Measurements from ENCODE around the gene ANKRD11. TPM values are rescaled to one million over a fixed set of nuclear protein-coding genes. Genes with fewer than 3 reads are reported as not detected.

The ANKRD11 gene
- 48.4 and 69.1 TPM in 2 replicates for total RNA-seq

DNA sequence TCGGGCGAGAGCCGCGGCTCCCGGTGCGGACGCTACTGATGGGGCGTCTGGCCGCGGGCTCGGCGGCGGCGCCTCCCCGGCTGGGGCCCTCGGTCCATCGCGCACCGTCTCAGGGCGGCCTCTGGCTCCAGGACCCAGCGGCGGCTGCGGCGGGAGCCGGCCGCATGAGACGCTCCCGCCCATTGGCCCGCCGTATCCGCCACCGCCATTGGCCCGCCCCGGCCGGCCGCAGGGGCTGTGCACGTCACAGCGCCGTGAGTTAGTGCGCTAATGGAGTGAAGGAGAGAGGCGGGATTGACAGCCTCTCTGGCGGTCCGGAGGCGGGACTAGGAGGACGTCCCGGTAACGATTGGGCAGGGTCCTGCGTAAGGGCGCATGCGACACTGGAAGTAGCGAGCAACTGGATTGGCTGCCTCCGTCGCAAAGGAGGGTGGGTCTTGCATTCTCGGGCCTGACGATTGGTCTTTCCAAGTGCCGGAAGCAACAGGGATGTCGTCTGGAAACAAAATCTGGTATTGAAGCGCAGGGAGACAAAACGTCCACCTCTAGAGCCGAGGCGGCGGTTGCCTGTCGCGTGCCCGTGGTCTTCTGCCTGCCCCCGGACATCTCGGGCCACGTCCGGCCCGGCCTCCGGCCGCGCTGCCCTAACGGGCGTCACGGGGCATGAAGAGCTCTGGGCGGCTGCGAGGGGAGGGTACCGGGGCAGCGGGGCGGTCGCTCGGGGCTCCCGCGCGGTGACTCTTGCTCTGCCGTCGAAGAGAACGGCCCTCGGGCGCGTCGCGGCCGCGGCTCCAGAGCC, at the start of gene ANKRD11:
TSS of gene ANKRD11 (minus strand) at position 123 of the 799 bp plus-strand sequence. CDS start 173,542 bp downstream, outside the sequence.

GRCh38 chr16:89507834-89508590, 17.7 kb upstream of the ANKRD11 start, which contains the start of gene SPG7:
SPG7 (plus strand) TSS chr16:89508403; CDS start chr16:89508418, 15 bp downstream.

Small RNA genes within 50 kb of the gene (small RNA-seq; reads per million reads assigned to genes)
- gene RNU6-430P = not detected

Other genes with a start within 250 kb of the ANKRD11 start
- 104 and 111 TPM in 2 replicates for gene SPG7, start 17.8 kb upstream of the ANKRD11 start, total RNA-seq
- 2,619 and 3,285 TPM in 2 replicates for gene RPL13, start 70.1 kb upstream of the ANKRD11 start, total RNA-seq
- 0.43 and 2.4 TPM in 2 replicates for gene CPNE7, start 85.2 kb upstream of the ANKRD11 start, total RNA-seq
- not detected in 2 replicates for gene DPEP1, start 123.1 kb upstream of the ANKRD11 start, total RNA-seq
- gene CHMP1A, start 167.1 kb upstream of the ANKRD11 start, total RNA-seq = 124 and 146 TPM in 2 replicates
- 3.6 and 4.3 TPM in 2 replicates for gene SPATA33, start 167.3 kb upstream of the ANKRD11 start, total RNA-seq
- 37.3 and 48.9 TPM in 2 replicates for gene CDK10, start 196.1 kb upstream of the ANKRD11 start, total RNA-seq
- 6.3 and 10.7 TPM in 2 replicates for gene SPATA2L, start 211.1 kb upstream of the ANKRD11 start, total RNA-seq
- 9.8 and 10.2 TPM in 2 replicates for gene VPS9D1, start 230.3 kb upstream of the ANKRD11 start, total RNA-seq
- gene ZNF276, start 231.0 kb upstream of the ANKRD11 start, total RNA-seq = 14.7 and 18.8 TPM in 2 replicates